HG03460 (cell line): ENCODE results near the gene BAIAP2L1.

ENCODE experiments used
- ATAC-seq: cut with Tn5 transposase; IDR thresholded peaks from one replicate; pipeline ENCODE4 v1.9.1; 2021; ENCODE audit not compliant: unreplicated experiment

Gene BAIAP2L1

DNA sequence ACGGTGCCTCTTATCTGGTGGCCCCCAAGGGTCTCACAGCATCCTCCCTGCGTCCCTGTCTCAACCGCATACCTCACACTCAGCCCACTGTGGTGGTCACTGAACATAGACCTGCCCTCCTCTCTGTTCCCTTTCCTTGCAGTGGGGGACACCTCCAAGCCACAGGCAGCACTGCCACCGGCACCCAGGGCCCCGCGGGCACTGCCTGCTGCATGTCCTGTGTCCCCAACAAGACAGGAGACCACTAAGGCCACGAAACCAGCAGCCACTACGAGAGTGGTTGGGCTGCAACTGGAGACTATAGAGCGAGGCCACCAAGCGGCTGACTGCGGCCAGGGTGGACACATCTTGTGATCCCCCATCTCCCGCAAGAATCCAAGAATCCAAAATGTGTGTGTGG is 104.1 kb downstream of the BAIAP2L1 start:
- ATAC-seq, result no peak

DNA sequence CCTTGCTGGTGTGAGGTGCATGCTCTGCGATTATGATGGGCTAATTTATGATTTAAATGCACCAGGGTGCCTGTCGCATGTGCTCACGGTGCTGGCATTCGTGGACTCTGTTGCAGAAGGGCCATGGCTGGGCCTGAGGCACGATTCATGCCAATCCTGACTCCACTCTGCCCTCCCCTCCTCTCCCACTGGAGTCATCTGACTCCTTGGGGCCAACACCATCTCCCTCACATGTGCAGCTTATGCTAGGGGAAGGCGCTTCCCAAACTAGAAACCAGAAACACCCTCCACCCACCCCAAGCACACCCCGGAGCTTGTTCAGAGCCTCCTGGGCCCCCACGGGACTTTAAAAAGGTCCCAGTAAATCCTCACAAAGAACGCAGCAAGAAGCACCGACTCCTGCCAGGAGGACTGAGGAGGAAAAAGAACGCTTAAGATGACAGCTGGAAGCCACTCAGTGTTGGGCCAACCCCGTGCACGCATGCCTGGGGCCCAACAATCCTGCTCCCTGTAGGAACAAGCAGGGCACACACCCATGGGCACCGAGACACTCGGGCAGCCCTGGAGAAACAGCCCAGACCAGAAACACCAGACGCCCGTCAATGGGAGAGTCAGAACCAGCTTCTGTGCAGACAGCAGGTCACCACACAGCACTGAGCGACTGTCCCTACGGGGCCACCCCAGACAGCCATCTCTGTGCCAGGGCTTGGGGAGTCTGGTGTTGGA is 105.3 kb downstream of the BAIAP2L1 start:
- ATAC-seq, result no peak

DNA sequence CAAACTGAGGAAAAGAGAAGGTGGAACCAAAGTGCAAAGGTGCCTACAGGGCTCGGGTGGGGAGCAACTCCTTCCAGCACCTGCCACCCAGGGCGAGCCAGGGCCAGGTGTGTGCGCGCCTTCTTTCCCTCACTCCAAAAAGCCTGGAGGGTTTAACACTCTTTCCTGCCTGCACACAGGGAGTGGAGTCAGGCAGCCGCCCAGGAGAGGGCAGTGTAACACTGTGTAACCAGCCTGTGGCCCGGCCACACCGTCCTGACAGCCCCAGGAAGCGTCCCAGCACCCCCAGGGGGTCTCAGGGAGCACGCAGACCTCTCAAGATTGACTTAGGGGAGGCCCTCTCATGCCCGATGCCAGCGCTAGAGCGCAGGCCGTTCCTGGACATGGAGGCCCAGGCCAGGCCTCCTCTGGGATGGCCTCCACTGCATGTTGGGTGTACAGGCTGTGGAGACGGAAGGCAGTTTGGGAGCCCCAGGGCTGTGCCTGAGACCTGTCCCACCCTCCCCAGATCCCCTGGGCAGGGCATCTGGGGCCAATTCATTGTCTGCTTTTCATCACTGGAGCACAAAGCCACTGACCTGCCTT is 106.0 kb downstream of the BAIAP2L1 start:
- ATAC-seq, result peak; percentile 69

DNA sequence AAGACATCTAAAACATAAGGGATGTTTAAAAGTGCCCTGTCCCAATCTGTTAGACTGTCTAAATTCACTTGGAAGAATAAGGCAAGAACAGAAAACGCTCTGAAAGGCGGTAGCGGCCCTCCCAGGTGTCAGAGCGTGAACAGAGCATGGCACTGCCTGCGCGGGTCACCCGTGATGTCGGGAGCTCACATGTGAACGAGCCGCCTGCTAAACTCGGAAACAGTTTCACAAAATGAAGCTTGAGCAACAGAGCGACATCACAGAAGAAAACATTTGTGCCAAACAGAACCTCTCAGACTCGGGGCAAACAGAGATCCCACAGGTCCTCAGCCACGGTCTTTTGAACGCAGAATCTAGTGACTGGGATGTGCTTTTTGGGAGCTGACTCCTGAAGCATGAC is 106.6 kb downstream of the BAIAP2L1 start:
- no peak for ATAC-seq

DNA sequence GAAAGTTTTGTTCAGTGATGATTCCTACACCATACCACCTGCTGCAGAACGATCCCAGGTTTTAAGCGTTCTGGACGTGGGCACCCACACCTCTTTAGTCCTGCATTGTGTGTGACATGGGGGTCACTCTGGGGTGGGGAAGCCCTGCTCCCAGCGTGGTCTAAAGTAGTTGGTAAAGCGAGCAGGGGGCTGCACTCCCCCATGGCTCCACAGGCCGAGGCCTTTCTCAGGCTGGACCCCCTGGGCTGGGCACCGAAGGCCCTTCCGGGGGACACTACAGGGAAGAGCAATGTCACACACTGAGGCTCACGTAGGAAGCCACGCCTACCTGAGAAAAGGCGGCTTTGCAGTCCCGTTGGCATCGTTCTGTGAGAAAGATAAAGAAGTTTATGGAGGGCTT is 107.1 kb downstream of the BAIAP2L1 start:
- ATAC-seq, result no peak

DNA sequence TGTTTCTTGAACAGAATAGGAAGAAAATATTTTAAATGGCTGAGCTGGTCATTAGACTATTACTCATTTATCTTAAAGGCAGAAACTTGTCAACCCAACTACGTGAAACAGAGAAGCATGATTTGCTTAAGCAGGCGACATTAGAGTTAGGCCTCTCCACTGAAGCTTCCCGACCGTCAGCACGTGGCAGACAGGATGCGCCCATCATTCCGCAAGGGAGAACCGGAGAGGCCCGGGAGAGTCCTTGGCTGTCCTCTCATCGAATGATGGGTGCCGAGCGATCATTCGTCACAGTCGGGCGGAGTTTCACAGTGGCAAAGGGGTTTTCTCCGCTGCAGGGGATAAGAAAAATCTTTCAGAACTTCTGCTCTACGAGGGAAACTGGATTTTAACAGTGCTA is 107.6 kb downstream of the BAIAP2L1 start:
- no peak for ATAC-seq

DNA sequence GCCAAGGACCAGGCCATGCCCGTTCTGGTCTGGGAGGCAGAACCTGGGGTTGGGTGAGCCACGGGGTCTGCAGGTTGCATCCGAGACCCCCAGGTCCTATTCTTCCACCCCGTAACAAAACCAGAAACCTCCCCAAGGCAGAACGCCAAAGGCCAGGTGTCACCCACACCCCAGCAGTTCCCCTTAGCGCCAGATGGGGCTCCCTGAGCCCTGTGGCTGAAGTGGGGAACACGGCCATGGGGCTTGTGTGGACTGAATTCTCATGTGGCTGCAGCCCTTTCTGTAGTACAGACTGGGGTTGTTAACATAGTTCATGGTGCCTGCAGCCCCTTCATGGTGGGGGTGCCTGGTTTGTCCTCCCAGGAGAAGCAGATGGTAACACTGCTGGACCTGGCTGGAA is 109.2 kb downstream of the BAIAP2L1 start:
- no peak for ATAC-seq

DNA sequence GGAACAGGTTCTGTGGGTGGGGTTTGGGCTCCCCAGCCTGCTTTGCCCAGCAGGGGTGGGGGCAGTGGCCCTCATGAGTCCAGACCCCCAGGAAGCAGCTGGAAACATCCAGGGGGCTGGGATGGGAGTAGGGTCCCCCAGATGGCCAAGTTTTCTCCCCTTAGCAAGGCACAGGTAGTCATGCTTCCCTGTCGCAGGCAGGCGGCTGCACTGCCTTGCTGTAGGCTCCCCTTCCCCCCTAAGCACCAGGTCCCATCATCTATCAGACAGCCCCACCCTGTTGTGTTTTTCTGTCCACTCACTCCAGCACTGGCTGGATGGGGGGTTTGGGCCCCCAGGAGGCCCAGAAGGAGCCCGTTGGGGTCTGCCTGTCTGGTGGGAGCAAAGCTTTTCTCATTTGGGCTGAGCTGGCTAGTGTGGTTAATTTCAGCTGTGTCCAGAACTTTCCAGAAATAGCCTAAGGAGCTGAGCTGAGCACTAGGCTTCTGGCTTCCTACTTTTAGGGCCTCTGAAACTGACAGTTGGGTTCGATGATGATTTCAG is 111.5 kb downstream of the BAIAP2L1 start:
- no peak for ATAC-seq

DNA sequence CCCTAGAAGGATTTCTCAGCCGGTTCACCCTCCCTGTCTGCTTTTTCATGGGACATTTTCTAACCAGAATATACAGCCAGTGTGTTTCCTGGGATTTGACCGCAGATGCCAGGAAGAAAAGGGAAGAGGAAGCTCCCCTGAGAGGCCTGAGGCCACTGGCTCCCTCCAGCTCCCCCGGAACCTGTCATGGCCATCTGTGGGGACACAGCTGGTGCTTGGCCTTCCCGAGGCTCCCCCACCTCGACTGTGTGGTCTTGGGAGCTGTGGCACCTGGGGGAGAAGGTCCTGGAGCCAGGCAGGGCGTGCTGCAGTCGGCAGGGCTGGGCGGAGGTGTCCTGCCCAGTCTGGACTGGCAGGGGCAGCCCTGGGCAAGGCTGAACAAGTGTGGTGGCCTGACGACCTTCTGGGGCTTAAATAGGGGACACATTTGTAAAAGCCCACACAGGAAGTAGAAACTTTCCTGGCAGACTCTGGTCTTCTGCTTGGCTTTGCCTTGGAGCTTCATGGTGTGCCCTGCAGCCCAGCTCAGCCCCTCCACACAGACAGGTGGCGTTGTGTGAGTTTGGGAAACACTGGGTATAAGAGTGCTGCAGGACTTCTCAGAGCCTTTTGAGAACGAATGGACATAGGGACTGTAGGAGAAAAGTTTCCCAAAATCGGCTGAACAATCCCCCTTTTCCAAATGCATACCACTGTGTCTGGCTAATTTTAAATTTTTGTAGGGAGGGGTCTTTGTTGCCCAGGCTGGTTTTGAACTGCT is 112.6 kb downstream of the BAIAP2L1 start:
- no peak for ATAC-seq

DNA sequence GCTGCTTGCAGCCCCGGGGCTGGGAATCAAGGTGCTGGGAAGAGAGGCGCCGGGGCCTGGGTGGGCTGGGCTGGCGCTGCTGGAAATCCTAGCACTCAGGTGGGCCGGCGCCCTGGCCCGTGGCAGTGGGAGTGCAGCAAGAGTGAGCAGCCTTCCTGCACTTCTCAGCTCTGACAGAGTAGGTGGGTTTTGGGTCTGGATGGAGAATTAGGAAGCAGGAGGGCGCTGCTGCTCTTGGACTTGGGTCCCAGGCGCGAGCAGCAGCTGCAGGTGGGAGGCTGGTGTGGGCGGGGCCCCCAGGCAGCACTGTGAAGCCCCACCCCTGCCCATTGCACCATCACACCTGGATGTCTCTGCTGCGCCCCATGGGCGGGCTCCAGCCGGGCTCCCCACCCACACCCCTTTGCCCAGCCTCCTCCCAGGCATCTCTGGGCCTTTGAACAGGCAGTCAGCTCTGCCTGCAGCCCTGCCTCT is 113.4 kb downstream of the BAIAP2L1 start:
- ATAC-seq, result no peak

DNA sequence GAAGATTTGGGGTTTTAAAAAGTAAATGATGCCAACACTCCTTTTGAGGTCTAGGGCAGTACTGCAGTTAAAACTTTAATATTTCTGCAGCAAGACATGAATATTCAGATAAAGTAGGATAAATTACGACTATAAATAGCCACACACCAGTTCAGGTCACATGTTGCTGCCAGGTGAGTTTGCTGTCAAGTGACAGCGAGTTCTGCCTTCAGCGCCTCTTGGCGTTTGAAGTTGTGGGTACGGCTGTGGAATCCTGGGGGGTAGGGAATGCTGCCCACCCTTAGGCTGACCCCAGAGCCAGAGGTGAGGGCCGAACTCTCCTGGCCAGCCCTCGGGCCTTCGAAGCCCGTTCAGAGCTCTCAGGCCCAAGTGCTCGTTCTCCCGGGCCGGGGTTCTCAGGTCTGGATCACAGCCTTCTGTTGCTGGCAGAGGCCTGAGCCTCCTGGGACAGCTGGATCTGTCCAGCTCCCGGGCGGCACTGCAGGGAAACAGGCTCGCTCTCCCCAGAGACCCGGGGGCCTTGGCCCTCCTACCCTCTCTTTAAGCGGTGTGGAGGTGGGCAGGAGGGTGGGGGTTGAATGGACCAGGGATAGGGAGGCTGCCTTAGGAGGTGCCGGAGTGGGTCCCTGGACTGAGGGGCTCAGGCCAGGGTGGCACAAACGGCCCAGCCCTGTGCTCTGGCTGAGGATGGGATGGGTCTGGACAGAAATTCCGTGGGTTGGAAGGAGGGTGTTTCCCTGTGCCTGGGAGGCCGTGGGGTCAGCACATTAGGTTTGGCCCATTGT is 114.0 kb downstream of the BAIAP2L1 start:
- ATAC-seq, result no peak

DNA sequence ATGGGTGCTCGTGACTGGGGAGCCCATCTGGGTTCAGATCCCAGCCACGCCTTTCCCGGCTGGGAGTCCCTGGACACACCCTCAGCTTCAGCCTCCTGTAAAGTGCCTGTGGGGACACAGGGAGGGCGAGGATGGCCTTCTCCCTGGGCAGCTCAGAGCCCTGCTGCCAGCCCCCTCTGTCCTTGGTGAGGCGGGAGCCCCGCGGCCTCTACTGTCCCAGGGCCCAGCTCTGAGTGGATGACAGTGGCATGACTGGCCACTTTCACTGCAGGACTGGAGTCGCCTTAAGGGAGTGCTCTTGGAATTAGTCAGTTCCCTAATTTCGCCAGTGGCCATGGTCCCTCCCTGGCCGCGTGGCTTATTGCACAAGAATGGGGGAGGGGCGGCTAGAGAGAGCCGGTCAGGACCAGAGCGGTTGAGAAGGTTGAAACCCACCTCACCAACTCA is 114.8 kb downstream of the BAIAP2L1 start:
- ATAC-seq, result no peak

DNA sequence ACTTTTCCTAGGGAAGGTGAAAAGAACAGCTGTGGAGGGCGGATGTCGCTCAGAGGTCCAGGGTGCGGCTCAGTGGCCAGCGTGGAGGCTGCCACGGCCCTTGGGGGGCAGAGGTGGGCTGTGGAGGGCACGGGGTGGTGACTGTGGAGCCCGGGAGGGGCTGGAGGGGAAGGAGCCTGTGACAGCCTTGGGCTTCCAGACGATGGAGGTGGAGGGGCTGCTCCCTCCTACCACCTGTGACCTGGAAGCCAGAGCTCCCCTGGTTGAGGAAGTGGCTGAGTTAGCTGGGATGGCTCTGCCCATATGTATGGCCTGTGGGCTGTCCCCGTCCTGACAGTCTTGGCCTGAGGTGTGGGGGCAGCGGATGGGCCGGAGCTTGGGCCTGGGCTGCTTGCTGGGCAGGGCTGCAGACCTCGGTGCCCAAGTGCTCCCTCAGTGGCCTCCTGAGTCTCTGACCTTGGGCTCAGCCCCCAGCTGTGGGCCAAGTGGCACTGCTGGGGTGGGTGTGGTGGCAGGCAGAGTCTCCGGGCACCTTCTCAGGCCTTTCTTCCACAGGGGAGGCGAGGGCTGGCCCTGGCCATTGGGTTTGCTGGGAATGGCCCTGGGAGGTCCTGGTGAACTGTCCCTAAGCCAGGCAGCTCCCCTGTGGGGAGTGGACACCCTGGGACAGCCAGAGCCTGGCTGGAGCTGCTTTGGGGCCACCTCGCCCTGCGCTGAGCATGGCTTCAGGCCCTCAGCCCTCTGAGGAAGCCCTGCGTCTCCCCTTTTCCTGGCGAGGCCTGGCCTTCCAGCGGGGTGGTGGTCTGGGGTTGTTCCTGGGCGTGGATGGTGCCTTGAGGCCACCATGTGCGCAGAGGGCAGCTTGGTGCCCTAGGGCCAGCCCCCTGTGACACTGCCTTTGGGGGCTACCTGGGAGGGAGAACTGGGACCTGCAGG is 115.5 kb downstream of the BAIAP2L1 start:
- no peak for ATAC-seq

DNA sequence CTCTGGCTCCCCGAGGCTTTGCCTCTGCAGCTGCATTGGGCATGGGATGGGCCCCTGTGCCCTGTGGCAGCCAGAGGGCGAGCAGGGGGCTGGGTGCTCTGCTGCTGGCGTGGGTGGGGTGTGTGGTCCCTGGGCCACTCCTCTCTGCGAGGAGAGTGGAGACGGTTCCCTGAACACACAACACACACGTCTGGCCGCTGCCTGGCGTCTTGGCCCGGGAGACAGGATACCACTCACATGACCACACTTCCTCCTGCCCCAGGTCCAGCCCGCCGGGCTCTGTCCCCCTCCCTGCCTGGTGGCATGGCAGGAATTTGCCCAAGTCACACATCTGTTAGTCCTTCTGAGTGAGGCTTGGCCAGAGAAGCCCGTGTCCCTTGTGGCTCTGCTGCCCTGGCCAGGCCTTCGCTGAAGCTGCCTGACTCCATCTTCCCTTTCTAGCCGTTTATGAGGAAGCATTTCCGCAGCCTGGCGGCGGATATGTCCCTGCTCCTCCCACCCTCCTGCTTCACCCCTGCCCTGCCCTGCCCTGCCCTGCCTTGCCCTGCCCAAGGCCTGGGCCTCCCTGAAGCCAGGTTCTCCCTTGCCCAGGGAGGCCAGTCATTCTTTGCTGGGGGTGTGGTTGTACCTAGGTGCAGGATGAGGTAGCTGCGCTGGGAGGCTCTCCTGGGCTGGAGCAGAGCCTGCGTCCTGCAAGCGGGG is 116.4 kb downstream of the BAIAP2L1 start:
- ATAC-seq, result no peak

DNA sequence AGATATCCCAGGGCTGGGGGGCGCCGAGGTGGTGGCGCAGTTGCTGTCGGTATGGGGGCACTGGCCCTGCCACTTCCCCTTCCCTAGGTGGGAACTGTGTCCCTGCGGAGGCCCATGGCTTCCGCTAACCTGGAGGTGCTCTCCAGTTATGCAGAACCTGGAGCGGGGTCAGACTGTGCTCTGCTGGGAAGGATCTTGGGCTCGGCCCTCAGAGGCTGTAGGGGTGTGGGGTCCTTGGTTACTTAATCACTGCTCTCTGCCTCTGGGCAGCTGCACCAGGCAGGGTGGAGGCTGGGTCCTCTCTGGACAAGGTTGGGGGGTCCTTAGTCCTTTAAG is 117.0 kb downstream of the BAIAP2L1 start:
- ATAC-seq, result no peak

DNA sequence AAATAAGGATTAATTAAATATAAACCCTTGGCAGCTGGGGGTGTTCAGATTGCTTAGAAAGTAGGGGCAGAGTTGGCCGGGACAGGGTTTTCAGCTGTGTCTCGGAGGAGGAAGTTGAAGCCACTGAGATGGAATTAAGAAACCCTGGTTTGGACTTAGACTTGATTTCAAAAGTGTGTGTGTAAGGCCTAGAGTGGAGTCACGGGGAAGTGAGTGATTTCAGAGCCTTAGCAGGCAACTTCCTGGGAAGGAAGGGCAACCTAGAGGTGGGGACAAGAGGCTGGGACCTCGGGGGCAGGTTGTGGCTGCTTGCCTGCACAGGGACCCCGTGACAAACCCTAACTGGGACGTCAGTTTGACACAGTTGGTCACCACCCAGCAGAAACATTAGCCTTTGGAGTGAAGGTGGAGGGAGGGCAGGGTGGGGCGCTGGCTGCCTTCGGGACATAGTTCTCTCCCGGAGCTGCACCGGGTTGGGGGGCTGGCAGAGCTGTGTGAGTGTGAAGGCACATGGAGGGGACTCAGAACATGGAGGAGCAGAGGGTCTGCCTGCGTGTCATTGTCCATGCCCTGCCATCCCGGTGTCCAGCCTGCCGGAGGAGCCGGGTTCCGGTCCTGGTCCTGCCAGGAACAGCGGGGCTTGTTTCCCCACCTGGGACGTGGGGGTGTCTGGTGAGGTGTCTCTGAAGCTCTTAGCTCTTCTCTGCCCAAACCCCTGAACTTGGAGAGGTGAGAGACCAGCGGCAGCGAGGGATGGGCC is 117.6 kb downstream of the BAIAP2L1 start:
- no peak for ATAC-seq

DNA sequence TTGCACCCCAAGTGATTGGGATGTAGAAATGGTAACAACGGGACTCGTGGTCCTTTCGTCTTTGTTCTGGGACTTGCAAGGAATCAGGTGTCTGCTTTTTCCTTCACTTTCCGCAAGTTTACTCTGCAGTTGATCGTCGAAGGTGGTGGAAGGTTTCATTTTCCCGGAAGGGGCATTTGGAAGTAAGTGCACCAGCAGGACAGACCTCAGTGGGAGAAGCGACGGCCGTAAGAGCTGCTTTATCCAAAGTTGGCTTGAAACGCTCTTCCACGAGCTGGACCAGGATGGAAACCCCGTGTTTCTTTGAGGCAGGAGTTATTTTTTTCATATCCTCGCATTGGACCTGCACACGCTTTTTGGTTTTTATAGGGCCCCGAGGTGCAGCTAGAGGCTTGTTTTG is 118.2 kb downstream of the BAIAP2L1 start:
- ATAC-seq, result no peak

DNA sequence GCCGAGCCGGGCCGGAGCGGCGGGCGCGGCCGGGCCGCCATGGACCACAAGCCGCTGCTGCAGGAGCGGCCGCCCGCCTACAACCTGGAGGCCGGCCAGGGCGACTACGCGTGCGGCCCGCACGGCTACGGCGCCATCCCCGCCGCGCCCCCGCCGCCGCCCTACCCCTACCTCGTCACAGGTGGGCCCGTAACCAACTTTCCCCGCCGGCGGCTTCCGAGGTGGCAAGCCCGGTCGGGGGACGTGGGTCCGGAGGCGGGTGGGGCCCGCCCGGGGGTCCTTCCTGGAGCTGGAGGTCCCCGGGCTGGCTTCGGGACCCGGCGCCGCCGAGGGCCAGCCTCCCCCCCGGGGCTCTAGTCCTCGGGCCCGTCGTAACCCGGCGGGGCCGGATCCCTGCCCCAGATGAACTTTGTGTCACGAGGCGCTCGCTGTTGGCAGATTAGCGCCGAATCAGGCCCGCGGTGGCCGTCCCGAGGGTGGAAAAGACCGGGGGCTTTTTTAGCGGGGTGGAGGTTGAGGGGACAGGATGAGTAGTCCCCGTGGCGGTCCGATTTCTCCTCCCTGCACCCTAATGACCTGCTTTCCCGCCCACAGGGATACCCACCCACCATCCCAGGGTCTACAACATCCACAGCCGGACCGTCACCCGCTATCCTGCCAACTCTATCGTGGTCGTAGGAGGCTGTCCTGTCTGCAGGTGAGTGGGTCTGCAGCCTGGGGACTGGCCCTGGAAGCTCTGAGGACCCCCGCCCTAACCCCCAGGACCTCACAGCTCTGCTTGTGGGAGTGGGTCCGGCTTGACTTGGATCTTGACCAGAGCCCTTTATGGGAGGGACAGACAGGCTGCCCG is 118.9 kb downstream of the BAIAP2L1 start:
- ATAC-seq, result peak; percentile 21
